ENCODE data around the gene NFKBIZ.
"Not testable (repeated sequence)": the region's sequence is repeated elsewhere in the genome, so short reads cannot be mapped to it uniquely, and the experiment has no call there.

NFKBIZ gene

GRCh38 chr3:101851850-101852714 is 2.8 kb downstream of the NFKBIZ start:
- no peak for FAIRE-seq

GRCh38 chr3:101852983-101853840 is 3.9 kb downstream of the NFKBIZ start:
- FAIRE-seq = no peak

DNA sequence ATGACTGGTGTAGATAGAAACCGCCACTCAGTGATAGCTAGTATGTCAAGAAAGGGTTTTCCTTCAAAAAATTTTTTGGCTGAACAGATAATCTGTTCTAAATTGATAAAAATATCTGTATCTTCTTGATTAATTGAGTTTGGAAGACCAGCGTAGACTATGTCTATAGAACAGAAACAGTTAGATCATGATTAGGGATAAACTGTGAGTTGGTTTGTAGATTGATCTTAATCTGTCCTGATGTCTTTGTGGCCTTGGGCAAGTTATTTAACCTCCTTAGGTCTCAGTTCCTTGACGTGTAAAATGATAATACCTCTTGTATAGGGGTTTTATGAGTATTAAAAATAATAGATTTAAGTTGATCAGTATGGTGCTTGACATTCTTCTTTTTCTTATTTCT is 4.7 kb downstream of the NFKBIZ start:
- FAIRE-seq = no peak

GRCh38 chr3:101854608-101855304 is 5.4 kb downstream of the NFKBIZ start:
- no peak for FAIRE-seq

- FAIRE-seq = no peak
These were observed 8.0 kb downstream of the NFKBIZ start for GRCh38 chr3:101857301-101857741.

- no peak for FAIRE-seq
These were observed 9.2 kb downstream of the NFKBIZ start for GRCh38 chr3:101858464-101859030.

GRCh38 chr3:101859882-101860448 is 10.7 kb downstream of the NFKBIZ start:
- FAIRE-seq = no peak

- FAIRE-seq = no peak
These were observed 12.0 kb downstream of the NFKBIZ start for GRCh38 chr3:101861212-101861788.

GRCh38 chr3:101861789-101862415 is 12.6 kb downstream of the NFKBIZ start:
- no peak for FAIRE-seq

DNA sequence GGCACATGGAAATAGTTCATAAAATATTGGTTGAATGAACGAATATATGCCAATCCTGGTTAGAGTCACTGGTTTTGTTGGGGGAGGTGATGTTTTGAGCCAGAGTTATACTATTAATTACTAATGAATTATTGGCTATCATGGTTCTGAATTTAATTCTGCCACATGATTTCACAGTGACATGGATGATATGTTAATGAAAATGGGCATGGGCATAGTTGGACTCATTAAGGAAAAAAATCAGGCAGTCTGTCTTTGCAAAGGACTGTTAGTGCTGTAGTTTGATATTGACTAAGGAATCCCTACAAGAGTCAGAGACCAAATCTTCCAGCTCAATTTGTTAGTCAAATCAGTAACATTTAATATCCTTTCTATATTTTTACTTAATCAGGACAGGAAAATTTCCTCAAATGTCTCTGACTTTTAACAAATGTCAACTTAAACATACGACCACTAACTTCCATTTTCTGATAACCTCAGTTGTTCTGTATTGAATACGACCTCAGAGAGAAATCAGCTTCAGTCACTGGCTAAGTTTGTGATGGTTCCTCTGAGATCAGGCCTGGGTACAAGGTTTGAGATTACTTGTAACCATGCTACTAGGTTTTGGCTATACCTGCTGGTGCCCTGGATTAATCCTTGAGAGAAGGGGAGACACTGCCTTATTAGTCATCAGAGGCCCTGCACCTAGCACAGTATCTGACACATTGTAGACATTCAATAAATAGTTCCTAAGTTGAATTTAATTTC is 13.3 kb downstream of the NFKBIZ start:
- no peak for FAIRE-seq

GRCh38 chr3:101864926-101865325 is 15.6 kb downstream of the NFKBIZ start:
- not testable (repeated sequence) for FAIRE-seq

- FAIRE-seq = no peak
These were observed 16.6 kb downstream of the NFKBIZ start for GRCh38 chr3:101865751-101866509.

DNA sequence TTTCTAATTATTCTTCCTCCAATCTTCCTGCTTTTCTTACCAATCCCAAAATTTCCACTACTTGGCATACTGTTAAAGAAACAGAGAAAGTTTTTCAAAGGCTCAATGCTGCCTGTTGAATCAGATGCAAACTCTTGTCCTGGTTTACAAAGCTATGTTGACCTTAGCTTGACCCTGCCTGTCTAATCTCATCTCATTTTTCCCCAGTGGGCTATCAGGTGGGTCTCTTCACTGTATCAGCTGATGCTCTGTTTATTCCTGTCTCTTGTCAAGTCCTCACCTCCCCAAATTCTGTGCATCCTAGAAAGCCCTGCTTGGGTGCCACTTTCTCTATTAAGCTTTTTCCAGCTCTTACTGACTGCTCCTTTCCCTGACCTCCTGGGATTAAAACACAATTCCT is 18.2 kb downstream of the NFKBIZ start:
- FAIRE-seq = no peak

GRCh38 chr3:101867996-101868395 is 18.7 kb downstream of the NFKBIZ start:
- no peak for FAIRE-seq

- FAIRE-seq = no peak
These were observed 19.5 kb downstream of the NFKBIZ start for GRCh38 chr3:101868534-101869464.

- no peak for FAIRE-seq
These were observed 20.8 kb downstream of the NFKBIZ start for GRCh38 chr3:101870138-101870537.

DNA sequence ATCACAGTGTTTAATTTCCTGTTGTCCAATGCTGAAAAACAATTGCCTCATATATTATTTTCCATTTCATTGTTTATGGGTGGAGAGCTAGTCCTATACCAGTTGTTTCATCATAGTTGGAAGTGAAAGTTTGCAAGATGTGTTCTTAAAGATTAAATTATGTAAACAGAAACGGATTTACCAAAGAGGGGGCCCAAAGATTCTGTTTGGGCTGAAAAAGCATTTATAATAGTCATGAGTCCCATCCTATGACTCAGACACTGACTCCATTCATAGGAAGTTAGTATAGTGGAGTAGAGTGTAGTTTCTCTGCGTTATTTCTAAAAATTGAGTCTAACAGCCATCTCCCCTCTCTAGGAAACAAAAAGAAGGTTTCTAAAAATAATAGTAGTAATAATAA is 24.3 kb downstream of the NFKBIZ start:
- FAIRE-seq = no peak

- no peak for FAIRE-seq
These were observed 26.8 kb downstream of the NFKBIZ start for GRCh38 chr3:101876142-101876541.

GRCh38 chr3:101878589-101878988 is 29.3 kb downstream of the NFKBIZ start:
- FAIRE-seq = no peak

Data from TTC549 (cell line).